Activated T-helper 1 cell treated with Interleukin-2 at 50 U/mL for 16 hours (primary cell): ENCODE data around the gene PEX26.
"Not testable (repeated sequence)": the region's sequence is repeated elsewhere in the genome, so short reads cannot be mapped to it uniquely, and the experiment has no call there.

Experiments
- DNase-seq: peaks from one replicate; pipeline ENCODE4 v3.0.0-alpha.2; 2020; ENCODE audit warnings: low read depth

PEX26 gene

GRCh38 chr22:18096823-18097222 lies 19.0 kb downstream of the PEX26 start:
- DNase-seq = no peak

- DNase-seq = no peak
Measured at GRCh38 chr22:18100781-18101180, 23.0 kb downstream of the PEX26 start.

- DNase-seq = no peak
Measured at GRCh38 chr22:18101536-18101935, 23.7 kb downstream of the PEX26 start.

- DNase-seq = no peak
Measured at GRCh38 chr22:18103527-18104269, 25.9 kb downstream of the PEX26 start.

- no peak for DNase-seq
Measured at GRCh38 chr22:18104566-18104965, 26.8 kb downstream of the PEX26 start.

- not testable (repeated sequence) for DNase-seq
Measured at GRCh38 chr22:18105981-18106380, 28.2 kb downstream of the PEX26 start.

- not testable (repeated sequence) for DNase-seq
Measured at GRCh38 chr22:18106550-18107341, 29.0 kb downstream of the PEX26 start.

GRCh38 chr22:18108187-18108586 lies 30.4 kb downstream of the PEX26 start:
- DNase-seq = no peak

GRCh38 chr22:18109410-18110193 lies 31.8 kb downstream of the PEX26 start:
- no peak for DNase-seq

- no peak for DNase-seq
Measured at GRCh38 chr22:18110194-18110953, 32.6 kb downstream of the PEX26 start, which contains the start of gene TUBA8. TUBA8 (plus strand) TSS chr22:18110809; CDS start chr22:18110866, 57 bp downstream.

GRCh38 chr22:18110954-18111758 lies 33.4 kb downstream of the PEX26 start:
- no peak for DNase-seq

- DNase-seq = no peak
Measured at GRCh38 chr22:18111759-18112330, 34.1 kb downstream of the PEX26 start.

- no peak for DNase-seq
Measured at GRCh38 chr22:18112440-18112839, 34.6 kb downstream of the PEX26 start.

GRCh38 chr22:18113680-18114394 lies 36.0 kb downstream of the PEX26 start:
- DNase-seq = no peak

- no peak for DNase-seq
Measured at GRCh38 chr22:18114495-18114894, 36.7 kb downstream of the PEX26 start.

GRCh38 chr22:18114976-18115652 lies 37.3 kb downstream of the PEX26 start:
- no peak for DNase-seq

GRCh38 chr22:18115906-18116371 lies 38.1 kb downstream of the PEX26 start:
- no peak for DNase-seq

- no peak for DNase-seq
Measured at GRCh38 chr22:18116634-18117033, 38.8 kb downstream of the PEX26 start.

GRCh38 chr22:18118345-18118915 lies 40.6 kb downstream of the PEX26 start:
- no peak for DNase-seq
